ENCODE measurements around the gene ALDH16A1.

ALDH16A1 gene

GRCh38 chr19:49502866-49503581 is 50.0 kb downstream of the ALDH16A1 start:
- ATAC-seq (ENCODE audit: low read depth): no peak
- H3K27me3 Mint-ChIP-seq: no peaks in the 10 kb centered on the region
- H3K9me3 Mint-ChIP-seq: no peaks in the 10 kb centered on the region
- H3K4me3 Mint-ChIP-seq: no peak overlapping the region
- peak overlapping the region; percentile 100 for H3K27ac Mint-ChIP-seq
- peak; percentile 52 to 57 for DNase-seq (ENCODE audit: low spot score in 2 of 2)
- H3K4me1 Mint-ChIP-seq: peaks cover 32% of the 10 kb centered on the region
- H3K36me3 Mint-ChIP-seq: peaks cover 22% of the 10 kb centered on the region

GRCh38 chr19:49503582-49503962 is 50.5 kb downstream of the ALDH16A1 start:
- peak overlapping the region; percentile 100 for H3K27ac Mint-ChIP-seq
- ATAC-seq (ENCODE audit: low read depth) (no peak), DNase-seq (ENCODE audit: low spot score in 2 of 2) (no peak)
- peaks cover 20% of the 10 kb centered on the region for H3K36me3 Mint-ChIP-seq
- H3K27me3 Mint-ChIP-seq: no peaks in the 10 kb centered on the region
- no peaks in the 10 kb centered on the region for H3K9me3 Mint-ChIP-seq
- H3K4me3 Mint-ChIP-seq: no peak overlapping the region
- peaks cover 30% of the 10 kb centered on the region for H3K4me1 Mint-ChIP-seq

- ATAC-seq (ENCODE audit: low read depth) (peak; percentile 77), DNase-seq (ENCODE audit: low spot score in 2 of 2) (peak; percentile 74 to 82)
- Mint-ChIP-seq H3K27me3 (no peaks in the 10 kb centered on the region), H3K9me3 (no peaks in the 10 kb centered on the region), H3K36me3 (no peaks in the 10 kb centered on the region), H3K4me1 (peaks cover 22% of the 10 kb centered on the region), H3K27ac (peak overlapping the region; percentile 49), H3K4me3 (no peak overlapping the region)
Measured at GRCh38 chr19:49506575-49507105, 53.6 kb downstream of the ALDH16A1 start.

- Mint-ChIP-seq H3K27ac (no peak overlapping the region), H3K4me1 (peaks cover 21% of the 10 kb centered on the region), H3K9me3 (no peaks in the 10 kb centered on the region), H3K4me3 (no peak overlapping the region), H3K36me3 (no peaks in the 10 kb centered on the region), H3K27me3 (no peaks in the 10 kb centered on the region)
- ATAC-seq (ENCODE audit: low read depth) (no peak), DNase-seq (ENCODE audit: low spot score in 2 of 2) (no peak)
Measured at GRCh38 chr19:49507803-49508494, 54.9 kb downstream of the ALDH16A1 start.

- H3K4me3 Mint-ChIP-seq: peak overlapping the region; percentile 98
- H3K9me3 Mint-ChIP-seq: no peaks in the 10 kb centered on the region
- ATAC-seq (ENCODE audit: low read depth) (peak; percentile 77), DNase-seq (ENCODE audit: low spot score in 2 of 2) (no peak)
- no peaks in the 10 kb centered on the region for H3K27me3 Mint-ChIP-seq
- H3K27ac Mint-ChIP-seq: peak overlapping the region; percentile 94
- H3K36me3 Mint-ChIP-seq: peaks cover 3% of the 10 kb centered on the region
- H3K4me1 Mint-ChIP-seq: peaks cover 30% of the 10 kb centered on the region
Measured at GRCh38 chr19:49512970-49513745, 60.1 kb downstream of the ALDH16A1 start.

GRCh38 chr19:49513746-49514118 is 60.7 kb downstream of the ALDH16A1 start:
- peaks cover 30% of the 10 kb centered on the region for H3K4me1 Mint-ChIP-seq
- H3K27me3 Mint-ChIP-seq: no peaks in the 10 kb centered on the region
- H3K4me3 Mint-ChIP-seq: peak overlapping the region; percentile 98
- H3K36me3 Mint-ChIP-seq: peaks cover 3% of the 10 kb centered on the region
- no peak for DNase-seq (ENCODE audit: low spot score in 2 of 2)
- ATAC-seq (ENCODE audit: low read depth): no peak
- no peaks in the 10 kb centered on the region for H3K9me3 Mint-ChIP-seq
- H3K27ac Mint-ChIP-seq: peak overlapping the region; percentile 94

GRCh38 chr19:49514151-49514550 is 61.1 kb downstream of the ALDH16A1 start:
- H3K4me1 Mint-ChIP-seq: peaks cover 30% of the 10 kb centered on the region
- peaks cover 3% of the 10 kb centered on the region for H3K36me3 Mint-ChIP-seq
- no peak overlapping the region for H3K27ac Mint-ChIP-seq
- no peak for ATAC-seq (ENCODE audit: low read depth)
- no peaks in the 10 kb centered on the region for H3K9me3 Mint-ChIP-seq
- DNase-seq (ENCODE audit: low spot score in 2 of 2): no peak
- H3K27me3 Mint-ChIP-seq: no peaks in the 10 kb centered on the region
- peak overlapping the region; percentile 98 for H3K4me3 Mint-ChIP-seq

GRCh38 chr19:49515767-49516166 is 62.7 kb downstream of the ALDH16A1 start:
- no peaks in the 10 kb centered on the region for H3K9me3 Mint-ChIP-seq
- H3K4me3 Mint-ChIP-seq: peak overlapping the region; percentile 32
- no peak for DNase-seq (ENCODE audit: low spot score in 2 of 2)
- no peaks in the 10 kb centered on the region for H3K27me3 Mint-ChIP-seq
- no peak overlapping the region for H3K27ac Mint-ChIP-seq
- peaks cover 7% of the 10 kb centered on the region for H3K36me3 Mint-ChIP-seq
- H3K4me1 Mint-ChIP-seq: peaks cover 28% of the 10 kb centered on the region
- ATAC-seq (ENCODE audit: low read depth): no peak

GRCh38 chr19:49518033-49518432 is 65.0 kb downstream of the ALDH16A1 start:
- no peaks in the 10 kb centered on the region for H3K9me3 Mint-ChIP-seq
- H3K27me3 Mint-ChIP-seq: no peaks in the 10 kb centered on the region
- DNase-seq (ENCODE audit: low spot score in 2 of 2): no peak
- H3K27ac Mint-ChIP-seq: no peak overlapping the region
- H3K4me1 Mint-ChIP-seq: peaks cover 15% of the 10 kb centered on the region
- H3K4me3 Mint-ChIP-seq: no peak overlapping the region
- ATAC-seq (ENCODE audit: low read depth): no peak
- peaks cover 7% of the 10 kb centered on the region for H3K36me3 Mint-ChIP-seq
